Tongue (tissue), 2 donors: ENCODE measurements around the gene RHD. TPM values are rescaled to one million over a fixed set of nuclear protein-coding genes. Genes with fewer than 3 reads are reported as not detected.
"Not testable (repeated sequence)": the region's sequence is repeated elsewhere in the genome, so short reads cannot be mapped to it uniquely, and the experiment has no call there.

Source experiments
- DNase-seq: peaks from one replicate; pipeline ENCODE4 v3.0.0-alpha.2; 2015
- total RNA-seq: library from RNA; depleted of rRNA; stranded (reverse); fragments of >200 nt; gene quantifications from one replicate; pipeline ENCODE4 v1.2.3, GENCODE V29; 2014

RHD gene
- total RNA-seq = 0.92 TPM

- DNase-seq = not testable (repeated sequence)
Measured at GRCh38 chr1:25272238-25272637, at the start of gene RHD. Gene RHD (plus strand): TSS chr1:25272509. CDS start chr1:25272548, 39 bp downstream.

- no peak for DNase-seq
Measured at GRCh38 chr1:25222606-25223005, 49.7 kb upstream of the RHD start.

GRCh38 chr1:25223471-25223870 lies 48.8 kb upstream of the RHD start:
- DNase-seq = no peak

GRCh38 chr1:25232027-25232865 lies 40.1 kb upstream of the RHD start, which contains the start of gene SYF2:
Gene SYF2 (minus strand): TSS chr1:25232502. CDS start chr1:25232467, 35 bp downstream.
- DNase-seq = peak; percentile 98

GRCh38 chr1:25232866-25233784 lies 39.2 kb upstream of the RHD start:
- peak; percentile 88 for DNase-seq

- not testable (repeated sequence) for DNase-seq
Measured at GRCh38 chr1:25235411-25235810, 36.9 kb upstream of the RHD start.

GRCh38 chr1:25236261-25236660 lies 36.0 kb upstream of the RHD start:
- not testable (repeated sequence) for DNase-seq

GRCh38 chr1:25238046-25238445 lies 34.3 kb upstream of the RHD start:
- DNase-seq = no peak

GRCh38 chr1:25239681-25240541 lies 32.4 kb upstream of the RHD start:
- DNase-seq = peak; percentile 97

GRCh38 chr1:25243907-25244306 lies 28.4 kb upstream of the RHD start:
- DNase-seq = no peak

GRCh38 chr1:25245393-25245792 lies 26.9 kb upstream of the RHD start:
- DNase-seq = no peak

- DNase-seq = no peak
Measured at GRCh38 chr1:25245809-25246599, 26.3 kb upstream of the RHD start.

- no peak for DNase-seq
Measured at GRCh38 chr1:25246600-25247023, 25.7 kb upstream of the RHD start.

- DNase-seq = peak; percentile 100
Measured at GRCh38 chr1:25247024-25247828, 25.1 kb upstream of the RHD start, which contains the start of gene RSRP1. Gene RSRP1 (minus strand): TSS chr1:25247454. CDS start chr1:25246963, 491 bp downstream.

GRCh38 chr1:25247829-25248754 lies 24.2 kb upstream of the RHD start:
- no peak for DNase-seq

- DNase-seq = no peak
Measured at GRCh38 chr1:25253911-25254310, 18.4 kb upstream of the RHD start.

GRCh38 chr1:25255706-25256577 lies 16.4 kb upstream of the RHD start:
- no peak for DNase-seq

GRCh38 chr1:25256578-25256965 lies 15.7 kb upstream of the RHD start:
- no peak for DNase-seq
